Prostate gland (tissue), 2 donors: ENCODE measurements around the gene RCC2. TPM values are rescaled to one million over a fixed set of nuclear protein-coding genes. Genes with fewer than 3 reads are reported as not detected.
"Not testable (repeated sequence)": the region's sequence is repeated elsewhere in the genome, so short reads cannot be mapped to it uniquely, and the experiment has no call there.

Source experiments
- DNase-seq: peaks from one replicate; pipeline ENCODE4 v3.0.0-alpha.2; 2019; ENCODE audit warnings: low spot score
- H3K27ac ChIP-seq, 2 donors: fragments of 200-600 bp; sonication (generic); 2 replicates each; pipeline ENCODE4 v1.5.1; 2017 to 2019
- H3K27me3 ChIP-seq: fragments of 200-600 bp; sonication (generic); replicated peaks from 2 replicates; pipeline ENCODE4 v1.5.1; 2019; ENCODE audit not compliant: insufficient read depth
- H3K36me3 ChIP-seq, 2 donors: fragments of 200-600 bp; sonication (generic); 1 replicate in 1 of 2; 2 replicates in 1 of 2; pipeline versions ENCODE4 v1.5.1 to v1.8.1; 2017 to 2019
- H3K4me1 ChIP-seq: fragments of 200-600 bp; sonication (generic); replicated peaks from 2 replicates; pipeline ENCODE4 v1.5.1; 2019
- H3K4me3 ChIP-seq, 2 donors: fragments of 200-600 bp; sonication (generic); 2 replicates each; pipeline ENCODE4 v1.5.1; 2017 to 2019
- H3K9me3 ChIP-seq: fragments of 200-600 bp; sonication (generic); 2 replicates; pipeline ENCODE4 v1.5.1; 2017
- CTCF ChIP-seq, 4 experiments: fragments of 200-600 bp in 2 of 4; fragments of 450-650 bp in 2 of 4; sonication (generic) in 2 of 4; IDR thresholded peaks; 1 replicate in 3 of 4; 2 replicates in 1 of 4; pipeline ENCODE4 v1.5.1; 2016 to 2019; ENCODE audit warnings: antibody characterized with exemption in 4 of 4, mild to moderate bottlenecking in 2 of 4, moderate library complexity in 2 of 4
- POLR2A ChIP-seq: fragments of 450-650 bp; IDR thresholded peaks from one replicate; pipeline ENCODE4 v1.6.1; 2016; ENCODE audit warnings: antibody characterized with exemption, mild to moderate bottlenecking
- POLR2AphosphoS5 ChIP-seq: sonication (generic); formaldehyde crosslinking; IDR thresholded peaks from one replicate; pipeline ENCODE4 v1.6.1; 2017; ENCODE audit warnings: antibody characterized with exemption
- whole genome bisulfite sequencing: methylation state at CpG from one replicate; pipeline ENCODE4 v1.1.5; 2018; 5-methylcytosine and 5-hydroxymethylcytosine counted together
- intact Hi-C: fragments of 100-400 bp; cut with DNase I; formaldehyde crosslinking; loops from one replicate; pipeline ENCODE4 v1.14.2; 2022
- total RNA-seq, 2 donors: library from RNA; depleted of rRNA; stranded (reverse); fragments of >200 nt; gene quantifications; one replicate each; pipeline ENCODE4 v1.1.0, GENCODE V29; 2016

Gene RCC2
- total RNA-seq, 2 donors from 2014 or later, result 42.6 to 65.4 TPM

- Histone ChIP-seq H3K4me1 (no peaks in the 10 kb centered on the region), H3K36me3 (no peaks in the 10 kb centered on the region), H3K9me3 (no peaks in the 10 kb centered on the region), H3K27me3 (no peaks in the 10 kb centered on the region), H3K4me3 (no peak overlapping the region), H3K27ac (no peak overlapping the region)
- intact Hi-C loops, result no loop called here
- TF ChIP-seq POLR2AphosphoS5 (no peak), POLR2A (no peak), CTCF (IDR thresholded peaks at IDR 0.05) (no peak)
- WGBS, result 90% methylated on average over 1 of the region's 1 CpG
- DNase-seq, result no peak
Observed at GRCh38 chr1:17458794-17459193, 19.3 kb upstream of the RCC2 start.

- Histone ChIP-seq H3K9me3 (no peaks in the 10 kb centered on the region), H3K27ac (no peak overlapping the region), H3K4me3 (no peak overlapping the region), H3K27me3 (no peaks in the 10 kb centered on the region), H3K36me3 (no peaks in the 10 kb centered on the region), H3K4me1 (no peaks in the 10 kb centered on the region)
- intact Hi-C loops, result no loop called here
- WGBS, result 93% methylated on average over 4 of the region's 4 CpGs
- TF ChIP-seq POLR2A, result no peak
- TF ChIP-seq POLR2AphosphoS5, result no peak
- TF ChIP-seq CTCF (IDR thresholded peaks at IDR 0.05), result no peak
- no peak for DNase-seq
Observed at GRCh38 chr1:17452686-17453085, 13.2 kb upstream of the RCC2 start.

GRCh38 chr1:17452203-17452602 lies 12.7 kb upstream of the RCC2 start:
- 73% methylated on average over 10 of the region's 10 CpGs for WGBS
- intact Hi-C loops, result not testable (repeated sequence)

GRCh38 chr1:17451731-17452130 lies 12.3 kb upstream of the RCC2 start:
- H3K4me3 ChIP-seq, result no peak overlapping the region
- H3K9me3 ChIP-seq, result no peaks in the 10 kb centered on the region
- H3K36me3 ChIP-seq, result no peaks in the 10 kb centered on the region
- no peaks in the 10 kb centered on the region for H3K4me1 ChIP-seq
- DNase-seq, result no peak
- intact Hi-C loops, result no loop called here
- WGBS, result 52% methylated on average over 7 of the region's 7 CpGs
- no peak overlapping the region for H3K27ac ChIP-seq
- no peaks in the 10 kb centered on the region for H3K27me3 ChIP-seq
- no peak for TF ChIP-seq POLR2AphosphoS5
- no peak for TF ChIP-seq CTCF (IDR thresholded peaks at IDR 0.05)
- TF ChIP-seq POLR2A, result no peak

More at GRCh38 chr1:17452203-17452602, 12.7 kb upstream of the RCC2 start:
- DNase-seq, H3K27me3 ChIP-seq, H3K27ac ChIP-seq, H3K4me1 ChIP-seq, H3K9me3 ChIP-seq, H3K36me3 ChIP-seq, H3K4me3 ChIP-seq: not testable (repeated sequence)

- intact Hi-C loops, result no loop called here
- Histone ChIP-seq H3K27ac (no peak overlapping the region), H3K4me3 (no peak overlapping the region), H3K4me1 (no peaks in the 10 kb centered on the region), H3K9me3 (no peaks in the 10 kb centered on the region), H3K36me3 (no peaks in the 10 kb centered on the region), H3K27me3 (no peaks in the 10 kb centered on the region)
- DNase-seq, result no peak
- no peak for TF ChIP-seq POLR2AphosphoS5
- TF ChIP-seq CTCF (IDR thresholded peaks at IDR 0.05), result no peak
- TF ChIP-seq POLR2A, result no peak
- 91% methylated on average over 12 of the region's 12 CpGs for WGBS
Observed at GRCh38 chr1:17447501-17447992, 8.1 kb upstream of the RCC2 start.
